Mesenchymal stem cell (in vitro differentiated cells and primary cell): ENCODE data around the gene BID.

Experiments
- DNase-seq: peaks from one replicate; pipeline ENCODE4 v3.0.0-alpha.2; 2013
- H2AFZ ChIP-seq: one replicate; pipeline ENCODE4 v1.6.1; 2013; ENCODE audit warnings: low read depth, mild to moderate bottlenecking, control low read depth, inconsistent platforms, low read length, moderate library complexity
- H2AK5ac ChIP-seq: 2 replicates; pipeline ENCODE4 v1.6.1; 2013; ENCODE audit warnings: low read length, moderate library complexity, mild to moderate bottlenecking, inconsistent platforms; ENCODE audit not compliant: severe bottlenecking
- H2BK120ac ChIP-seq: one replicate; pipeline ENCODE4 v1.6.1; 2013; ENCODE audit warnings: low read depth, mild to moderate bottlenecking, inconsistent platforms, low read length, moderate library complexity
- H2BK12ac ChIP-seq, 2 experiments: one replicate each; pipeline ENCODE4 v1.6.1; 2013; ENCODE audit warnings: inconsistent platforms in 2 of 2, low read length in 2 of 2, mild to moderate bottlenecking in 2 of 2, moderate library complexity in 2 of 2, control low read depth in 1 of 2
- H2BK15ac ChIP-seq: one replicate; pipeline ENCODE4 v1.6.1; 2013; ENCODE audit warnings: mild to moderate bottlenecking, low read depth, inconsistent platforms; ENCODE audit not compliant: poor library complexity, severe bottlenecking
- H2BK5ac ChIP-seq: 2 replicates; pipeline ENCODE4 v1.6.1; 2013; ENCODE audit warnings: low read depth, mild to moderate bottlenecking, low read length, control low read depth, inconsistent platforms; ENCODE audit not compliant: poor library complexity, severe bottlenecking
- H3K14ac ChIP-seq, 2 experiments: one replicate each; pipeline ENCODE4 v1.6.1; 2013; ENCODE audit warnings: inconsistent platforms in 2 of 2, low read length in 2 of 2, control low read depth in 1 of 2, mild to moderate bottlenecking in 1 of 2, moderate library complexity in 1 of 2
- H3K18ac ChIP-seq, 2 experiments: one replicate each; pipeline ENCODE4 v1.6.1; 2013; ENCODE audit warnings: inconsistent platforms in 2 of 2, low read length in 2 of 2, control low read depth in 1 of 2, low read depth in 1 of 2, mild to moderate bottlenecking in 1 of 2
- H3K23ac ChIP-seq, 2 experiments: one replicate each; pipeline ENCODE4 v1.6.1; 2013; ENCODE audit warnings: inconsistent platforms in 2 of 2, low read length in 2 of 2, mild to moderate bottlenecking in 2 of 2, moderate library complexity in 2 of 2, control low read depth in 1 of 2
- H3K27ac ChIP-seq: 2 replicates; pipeline ENCODE4 v1.5.1; 2013; ENCODE audit warnings: mild to moderate bottlenecking, moderate library complexity, low read length, control low read depth, inconsistent platforms; ENCODE audit not compliant: poor library complexity, severe bottlenecking
- H3K27me3 ChIP-seq, 2 experiments: 2 replicates each; pipeline versions ENCODE4 v1.6.1 to v1.7.0; 2013; ENCODE audit warnings: low read length in 2 of 2, mild to moderate bottlenecking in 2 of 2, moderate library complexity in 2 of 2, control low read depth in 1 of 2, inconsistent platforms in 1 of 2; ENCODE audit not compliant: control insufficient read depth in 1 of 2, insufficient read depth in 1 of 2
- H3K36me3 ChIP-seq, 2 experiments: 2 replicates each; pipeline versions ENCODE4 v1.6.1 to v1.7.0; 2013; ENCODE audit warnings: low read length in 2 of 2, control low read depth in 1 of 2, inconsistent platforms in 1 of 2, low read depth in 1 of 2, mild to moderate bottlenecking in 1 of 2; ENCODE audit not compliant: insufficient read depth in 2 of 2, control insufficient read depth in 1 of 2
- H3K4ac ChIP-seq, 2 experiments: one replicate each; pipeline ENCODE4 v1.6.1; 2013; ENCODE audit warnings: inconsistent platforms in 2 of 2, low read length in 2 of 2, mild to moderate bottlenecking in 2 of 2, moderate library complexity in 2 of 2, control low read depth in 1 of 2, low read depth in 1 of 2
- H3K4me1 ChIP-seq: 2 replicates; pipeline ENCODE4 v1.6.1; 2013; ENCODE audit warnings: low read depth, low read length, control low read depth; ENCODE audit not compliant: control insufficient read depth, insufficient read depth
- H3K4me2 ChIP-seq: 2 replicates; pipeline ENCODE4 v1.6.1; 2013; ENCODE audit warnings: low read length, mild to moderate bottlenecking, inconsistent platforms; ENCODE audit not compliant: poor library complexity, severe bottlenecking
- H3K4me3 ChIP-seq, 2 experiments: 2 replicates each; pipeline versions ENCODE4 v1.5.1 to v1.7.0; 2013; ENCODE audit warnings: low read length in 2 of 2, mild to moderate bottlenecking in 2 of 2, control low read depth in 1 of 2, low read depth in 1 of 2; ENCODE audit not compliant: insufficient read depth in 1 of 2
- H3K79me1 ChIP-seq: replicated peaks from 2 replicates; pipeline ENCODE4 v1.6.1; 2013; ENCODE audit warnings: mild to moderate bottlenecking, control low read depth, low read length, inconsistent platforms; ENCODE audit not compliant: poor library complexity, severe bottlenecking
- H3K9ac ChIP-seq: 2 replicates; pipeline ENCODE4 v1.7.0; 2013; ENCODE audit warnings: mild to moderate bottlenecking, low read length, moderate library complexity
- H3K9me3 ChIP-seq: 2 replicates; pipeline ENCODE4 v1.7.0; 2013; ENCODE audit warnings: mild to moderate bottlenecking, low read length; ENCODE audit not compliant: control insufficient read depth
- H4K8ac ChIP-seq: one replicate; pipeline ENCODE4 v1.6.1; 2013; ENCODE audit warnings: inconsistent platforms, mild to moderate bottlenecking, low read length, moderate library complexity
- H4K91ac ChIP-seq: one replicate; pipeline ENCODE4 v1.6.1; 2013; ENCODE audit warnings: mild to moderate bottlenecking, low read length, inconsistent platforms
- WGBS: methylation state at CpG from one replicate; pipeline ENCODE4 v1.1.7; 2013; ENCODE audit warnings: mixed read lengths; 5-methylcytosine and 5-hydroxymethylcytosine counted together

BID gene

GRCh38 chr22:17694752-17695151, 79.5 kb downstream of the BID start:
- H3K27me3 ChIP-seq: no peaks in the 10 kb centered on the region
- WGBS: 100% methylated on average over 5 of the region's 6 CpGs
- no peak overlapping the region for H2AFZ ChIP-seq
- H2AK5ac ChIP-seq: no peak overlapping the region
- peaks cover 3 to 31% of the 10 kb centered on the region in 2 experiments for H3K36me3 ChIP-seq
- H3K4me2 ChIP-seq: no peak overlapping the region
- no peaks in the 10 kb centered on the region for H3K9me3 ChIP-seq
- no peak overlapping the region for H3K27ac ChIP-seq
- H4K8ac ChIP-seq: no peak overlapping the region
- DNase-seq: no peak
- peaks cover 20% of the 10 kb centered on the region for H3K79me1 ChIP-seq
- no peak overlapping the region for H2BK120ac ChIP-seq
- H2BK5ac ChIP-seq: no peak overlapping the region
- no peaks in the 10 kb centered on the region for H3K4me1 ChIP-seq
- H3K4me3 ChIP-seq: no peak overlapping the region
- H3K9ac ChIP-seq: no peak overlapping the region
- H3K14ac ChIP-seq: no peak overlapping the region
- H2BK15ac ChIP-seq: no peak overlapping the region
- no peak overlapping the region for H2BK12ac ChIP-seq
- H3K18ac ChIP-seq: no peak overlapping the region
- no peak overlapping the region for H4K91ac ChIP-seq
- H3K23ac ChIP-seq: no peak overlapping the region
- no peak overlapping the region for H3K4ac ChIP-seq

- Histone ChIP-seq H3K4me1 (no peaks in the 10 kb centered on the region), H3K23ac (no peak overlapping the region), H3K4me2 (no peak overlapping the region), H3K36me3 (peaks cover 3 to 33% of the 10 kb centered on the region in 2 experiments), H3K9ac (no peak overlapping the region), H3K18ac (no peak overlapping the region), H3K4me3 (no peak overlapping the region), H4K8ac (no peak overlapping the region), H2BK120ac (no peak overlapping the region), H3K4ac (no peak overlapping the region), H3K79me1 (peaks cover 22% of the 10 kb centered on the region), H2BK15ac (no peak overlapping the region), H3K9me3 (no peaks in the 10 kb centered on the region), H3K27me3 (no peaks in the 10 kb centered on the region), H3K27ac (no peak overlapping the region), H2AFZ (no peak overlapping the region), H2BK5ac (no peak overlapping the region), H3K14ac (no peak overlapping the region), H4K91ac (no peak overlapping the region), H2BK12ac (no peak overlapping the region), H2AK5ac (no peak overlapping the region)
- DNase-seq: no peak
- WGBS: no CpG with 5 or more reads among the region's 2 CpGs
These were observed 80.1 kb downstream of the BID start for GRCh38 chr22:17694193-17694592.

- Histone ChIP-seq H3K4me2 (no peak overlapping the region), H2BK120ac (no peak overlapping the region), H3K4me3 (no peak overlapping the region), H3K4ac (no peak overlapping the region), H3K27me3 (no peaks in the 10 kb centered on the region), H2AFZ (no peak overlapping the region), H3K9me3 (no peaks in the 10 kb centered on the region), H2BK15ac (no peak overlapping the region), H2AK5ac (no peak overlapping the region), H3K79me1 (peaks cover 14% of the 10 kb centered on the region), H4K8ac (no peak overlapping the region), H2BK5ac (no peak overlapping the region), H3K18ac (no peak overlapping the region), H3K4me1 (no peaks in the 10 kb centered on the region), H3K14ac (no peak overlapping the region), H3K9ac (no peak overlapping the region), H2BK12ac (no peak overlapping the region), H3K23ac (no peak overlapping the region), H4K91ac (no peak overlapping the region), H3K27ac (no peak overlapping the region), H3K36me3 (peaks cover 3 to 38% of the 10 kb centered on the region in 2 experiments)
- no peak for DNase-seq
- WGBS: 100% methylated on average over 2 of the region's 4 CpGs
These were observed 81.4 kb downstream of the BID start for GRCh38 chr22:17692841-17693240.

GRCh38 chr22:17684245-17684644, 90.0 kb downstream of the BID start:
- H3K4me2 ChIP-seq: no peak overlapping the region

More at GRCh38 chr22:17684245-17684644, 90.0 kb downstream of the BID start:
- Histone ChIP-seq H3K36me3 (peaks cover 8 to 28% of the 10 kb centered on the region in 2 experiments), H3K27me3 (no peaks in the 10 kb centered on the region), H2BK5ac (no peak overlapping the region), H3K4me1 (no peaks in the 10 kb centered on the region), H3K27ac (no peak overlapping the region), H3K14ac (no peak overlapping the region), H2BK15ac (no peak overlapping the region), H3K4me3 (no peak overlapping the region), H3K23ac (no peak overlapping the region), H3K9me3 (no peaks in the 10 kb centered on the region), H2AFZ (no peak overlapping the region), H2AK5ac (no peak overlapping the region), H4K91ac (no peak overlapping the region), H3K79me1 (peaks cover 23% of the 10 kb centered on the region), H3K4ac (no peak overlapping the region), H3K9ac (no peak overlapping the region), H2BK120ac (no peak overlapping the region), H4K8ac (no peak overlapping the region), H2BK12ac (no peak overlapping the region), H3K18ac (no peak overlapping the region)
- 100% methylated on average over 1 of the region's 3 CpGs for WGBS
- DNase-seq: no peak
